Gastrocnemius medialis (tissue), 4 donors: ENCODE data around the gene RAN. TPM values are rescaled to one million over a fixed set of nuclear protein-coding genes. Genes with fewer than 3 reads are reported as not detected.
A peak's percentile ranks its signal among the peaks of the same experiment; 100 is the strongest.

Experiments used
- ATAC-seq, 2 donors: fragments of 150-250 bp; one replicate each; pipeline ENCODE4 v1.9.1; 2016
- DNase-seq, 2 donors: peaks; one replicate each; pipeline ENCODE4 v3.0.0-alpha.2; 2019
- H3K27ac ChIP-seq, 4 donors: fragments of 200-600 bp; sonication (generic); 1 replicate in 1 of 4; 2 replicates in 3 of 4; pipeline ENCODE4 v1.5.1; 2016 to 2018; ENCODE audit warnings: mild to moderate bottlenecking in 2 of 4, moderate library complexity in 1 of 4
- H3K27me3 ChIP-seq, 3 donors: fragments of 200-600 bp; sonication (generic) in 2 of 3; 1 replicate in 1 of 3; 2 replicates in 2 of 3; pipeline versions ENCODE4 v1.5.1 to v1.6.0; 2016 to 2019; ENCODE audit warnings: mild to moderate bottlenecking in 1 of 3, moderate library complexity in 1 of 3
- H3K36me3 ChIP-seq, 2 donors: fragments of 200-600 bp; sonication (generic) in 1 of 2; one replicate each; pipeline ENCODE4 v1.5.1; 2017 to 2018
- H3K4me1 ChIP-seq, 2 donors: fragments of 200-600 bp; sonication (generic) in 1 of 2; one replicate each; pipeline ENCODE4 v1.5.1; 2016 to 2017; ENCODE audit warnings: mild to moderate bottlenecking in 2 of 2
- H3K4me3 ChIP-seq, 4 donors: fragments of 200-600 bp; sonication (generic) in 3 of 4; 1 replicate in 1 of 4; 2 replicates in 3 of 4; pipeline ENCODE4 v1.5.1; 2016 to 2019; ENCODE audit warnings: mild to moderate bottlenecking in 2 of 4
- H3K9me3 ChIP-seq, 3 donors: fragments of 200-600 bp; sonication (generic) in 2 of 3; 1 replicate in 1 of 3; 2 replicates in 2 of 3; pipeline ENCODE4 v1.5.1; 2016 to 2019
- POLR2A ChIP-seq, 2 donors: fragments of 450-650 bp; IDR thresholded peaks; one replicate each; pipeline ENCODE4 v1.6.1; 2017; ENCODE audit warnings: antibody characterized with exemption in 2 of 2, mild to moderate bottlenecking in 2 of 2, moderate library complexity in 2 of 2
- in situ Hi-C, 4 donors: fragments of 200-750 bp; cut with MboI; loops; one replicate each; pipeline versions ENCODE4 v1.15.0 to v1.8.0; 2017; ENCODE audit warnings: low sequenced_read_pairs in 4 of 4
- intact Hi-C: fragments of 100-400 bp; cut with DNase I; formaldehyde crosslinking; loops from one replicate; pipeline ENCODE4 v1.15.1; 2023; ENCODE audit warnings: low total_unique reads
- total RNA-seq, 4 donors: library from RNA; depleted of rRNA; stranded (reverse); fragments of >200 nt; gene quantifications; one replicate each; pipeline versions ENCODE4 v1.1.0 to v1.2.3, GENCODE V29; 2016
- TF ChIP-seq, protein P1 (sequence below), 5 experiments: fragments of 450-650 bp in 3 of 5; fragments of 200-600 bp in 2 of 5; sonication (generic) in 2 of 5; IDR thresholded peaks in 4 of 5; conservative IDR thresholded peaks in 1 of 5; 1 replicate in 4 of 5; 2 replicates in 1 of 5; pipeline ENCODE4 v1.5.1; 2016 to 2019; ENCODE audit warnings: antibody characterized with exemption in 5 of 5, mild to moderate bottlenecking in 3 of 5, moderate library complexity in 3 of 5

The RAN gene
- total RNA-seq, 4 donors from 2014 or later: 125 to 299 (median 197) TPM

- in situ Hi-C loops (no loop called here), intact Hi-C loops (no loop called here)
- DNase-seq (no peak), ATAC-seq (no peak)
- Histone ChIP-seq H3K4me3 (no peak overlapping the region), H3K27me3 (no peaks in the 10 kb centered on the region), H3K27ac (no peak overlapping the region), H3K4me1 (peaks cover 8 to 9% of the 10 kb centered on the region in 2 donors), H3K9me3 (no peaks in the 10 kb centered on the region), H3K36me3 (peaks cover 0 to 8% of the 10 kb centered on the region in 2 donors)
- no peak for TF ChIP-seq POLR2A (IDR thresholded peaks at IDR 0.05)
- TF ChIP-seq, protein P1, sequence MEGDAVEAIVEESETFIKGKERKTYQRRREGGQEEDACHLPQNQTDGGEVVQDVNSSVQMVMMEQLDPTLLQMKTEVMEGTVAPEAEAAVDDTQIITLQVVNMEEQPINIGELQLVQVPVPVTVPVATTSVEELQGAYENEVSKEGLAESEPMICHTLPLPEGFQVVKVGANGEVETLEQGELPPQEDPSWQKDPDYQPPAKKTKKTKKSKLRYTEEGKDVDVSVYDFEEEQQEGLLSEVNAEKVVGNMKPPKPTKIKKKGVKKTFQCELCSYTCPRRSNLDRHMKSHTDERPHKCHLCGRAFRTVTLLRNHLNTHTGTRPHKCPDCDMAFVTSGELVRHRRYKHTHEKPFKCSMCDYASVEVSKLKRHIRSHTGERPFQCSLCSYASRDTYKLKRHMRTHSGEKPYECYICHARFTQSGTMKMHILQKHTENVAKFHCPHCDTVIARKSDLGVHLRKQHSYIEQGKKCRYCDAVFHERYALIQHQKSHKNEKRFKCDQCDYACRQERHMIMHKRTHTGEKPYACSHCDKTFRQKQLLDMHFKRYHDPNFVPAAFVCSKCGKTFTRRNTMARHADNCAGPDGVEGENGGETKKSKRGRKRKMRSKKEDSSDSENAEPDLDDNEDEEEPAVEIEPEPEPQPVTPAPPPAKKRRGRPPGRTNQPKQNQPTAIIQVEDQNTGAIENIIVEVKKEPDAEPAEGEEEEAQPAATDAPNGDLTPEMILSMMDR (IDR thresholded peaks at IDR 0.05 in 4 of 5, conservative IDR thresholded peaks at IDR 0.05 in 1 of 5): no peak
Measured at GRCh38 chr12:130868412-130868811, 3.5 kb upstream of the RAN start.

GRCh38 chr12:130870442-130871285 lies 1.2 kb upstream of the RAN start:
- intact Hi-C loops: loop anchor here (1.0 to 10.0 kb wide), 2 partner anchors 31 to 1274 kb away; partner anchors contain the start of genes DDX51, NOC4L and STX2
- ATAC-seq (peak; percentile 14 to 32), DNase-seq (peak; percentile 31 to 53)
- peak overlapping the region; percentile 49 to 81 (median 59) for H3K4me3 ChIP-seq
- H3K27me3 ChIP-seq: no peaks in the 10 kb centered on the region
- TF ChIP-seq POLR2A (IDR thresholded peaks at IDR 0.05): no peak
- TF ChIP-seq, protein P1 (IDR thresholded peaks at IDR 0.05 in 4 of 5, conservative IDR thresholded peaks at IDR 0.05 in 1 of 5): peak in 4 of 5 experiments; percentile 11 to 40 (median 26)
- in situ Hi-C loops: loop anchor here in 1 of 4 donors (5.0 kb wide), 1 partner anchor 33 kb away; the partner anchor contains the start of gene STX2
- peaks cover 0 to 30% of the 10 kb centered on the region in 2 donors for H3K36me3 ChIP-seq
- peak overlapping the region; percentile 71 to 87 (median 78) for H3K27ac ChIP-seq
- peaks cover 11 to 15% of the 10 kb centered on the region in 2 donors for H3K4me1 ChIP-seq
- H3K9me3 ChIP-seq: no peaks in the 10 kb centered on the region

GRCh38 chr12:130872179-130873096 lies 572 bp downstream of the RAN start:
- intact Hi-C loops (loop anchor here (10.0 kb wide), 1 partner anchor 1272 kb away; the partner anchor contains the start of genes DDX51 and NOC4L), in situ Hi-C loops (loop anchor here in 1 of 4 donors (5.0 kb wide), 1 partner anchor 35 kb away; the partner anchor contains the start of gene STX2)
- peak; percentile 55 to 57 for ATAC-seq
- TF ChIP-seq, protein P1 (IDR thresholded peaks at IDR 0.05 in 4 of 5, conservative IDR thresholded peaks at IDR 0.05 in 1 of 5): peak in 1 of 5 experiments; percentile 6
- TF ChIP-seq POLR2A (IDR thresholded peaks at IDR 0.05): no peak
- Histone ChIP-seq H3K4me1 (peaks cover 11 to 15% of the 10 kb centered on the region in 2 donors), H3K9me3 (no peaks in the 10 kb centered on the region), H3K36me3 (peaks cover 0 to 47% of the 10 kb centered on the region in 2 donors), H3K27ac (peak overlapping the region; percentile 71 to 91 (median 81)), H3K4me3 (peak overlapping the region; percentile 55 to 90 (median 68)), H3K27me3 (no peaks in the 10 kb centered on the region)
- DNase-seq: peak in 1 of 2 donors; percentile 11

- in situ Hi-C loops (loop anchor here in 1 of 4 donors (5.0 kb wide), 1 partner anchor 36 kb away; the partner anchor contains the start of gene STX2), intact Hi-C loops (loop anchor here (10.0 kb wide), 1 partner anchor 1272 kb away; the partner anchor contains the start of genes DDX51 and NOC4L)
- ATAC-seq: no peak
- Histone ChIP-seq H3K27ac (peak overlapping the region in 3 of 4 donors; percentile 71 to 91 (median 79)), H3K4me3 (peak overlapping the region; percentile 55 to 90 (median 68)), H3K4me1 (peaks cover 11 to 15% of the 10 kb centered on the region in 2 donors), H3K27me3 (no peaks in the 10 kb centered on the region), H3K9me3 (no peaks in the 10 kb centered on the region), H3K36me3 (peaks cover 0 to 48% of the 10 kb centered on the region in 2 donors)
- no peak for DNase-seq
- TF ChIP-seq, protein P1 (IDR thresholded peaks at IDR 0.05 in 4 of 5, conservative IDR thresholded peaks at IDR 0.05 in 1 of 5): no peak
- TF ChIP-seq POLR2A (IDR thresholded peaks at IDR 0.05): no peak
Measured at GRCh38 chr12:130873106-130873795, 1.4 kb downstream of the RAN start.
